Activated T-helper 1 cell treated with anti-CD3 and anti-CD28 coated beads, Interleukin-12 subunit alpha, Interleukin-12 subunit beta, Interleukin-2, Interleukin-4 antibody, amounts not matched to agents 30 ng/mL and 10 ng/mL and 1 ng/mL, durations not matched to agents 14 hours and 24 hours and 36 hours (primary cell): ENCODE results near the gene COMMD7. TPM values are rescaled to one million over a fixed set of nuclear protein-coding genes. Genes with fewer than 3 reads are reported as not detected.

Source experiments
- DNase-seq: peaks from one replicate; pipeline ENCODE4 v3.0.0; 2021; ENCODE audit warnings: low spot score
- H3K27ac Mint-ChIP-seq: one replicate; pipeline ENCODE4 v1.8.0; 2021; ENCODE audit warnings: mild to moderate bottlenecking, mixed read lengths
- H3K27me3 Mint-ChIP-seq: one replicate; pipeline ENCODE4 v1.8.0; 2022; ENCODE audit warnings: mild to moderate bottlenecking, moderate library complexity, mixed read lengths; ENCODE audit not compliant: insufficient read depth
- H3K36me3 Mint-ChIP-seq: one replicate; pipeline ENCODE4 v1.8.0; 2021; ENCODE audit warnings: low read depth, mixed read lengths
- H3K4me1 Mint-ChIP-seq: one replicate; pipeline ENCODE4 v1.8.0; 2021; ENCODE audit warnings: low read depth, mixed read lengths
- H3K4me3 Mint-ChIP-seq: one replicate; pipeline ENCODE4 v1.8.0; 2021; ENCODE audit warnings: mild to moderate bottlenecking, moderate library complexity, mixed read lengths
- H3K9me3 Mint-ChIP-seq: one replicate; pipeline ENCODE4 v1.8.0; 2021; ENCODE audit warnings: mixed read lengths
- intact Hi-C: fragments of 100-400 bp; cut with micrococcal nuclease; formaldehyde crosslinking; loops from one replicate; pipeline ENCODE4 v1.15.1; 2024
- total RNA-seq: library from RNA; stranded (reverse); gene quantifications from 2 replicates; pipeline ENCODE4 v1.2.3, GENCODE V29; 2022

COMMD7 gene
- total RNA-seq, 1 donor from 2014 or later = 43.0 TPM

GRCh38 chr20:32674362-32674789 is 68.9 kb downstream of the COMMD7 start:
- H3K4me1 Mint-ChIP-seq = peaks cover 7% of the 10 kb centered on the region
- no peaks in the 10 kb centered on the region for H3K27me3 Mint-ChIP-seq
- intact Hi-C loops = loop anchor here (1.0 kb wide), 1 partner anchor 104 kb away; no protein-coding TSS in a partner anchor
- no peak overlapping the region for H3K27ac Mint-ChIP-seq
- no peak overlapping the region for H3K4me3 Mint-ChIP-seq
- H3K9me3 Mint-ChIP-seq = no peaks in the 10 kb centered on the region
- peak; percentile 37 for DNase-seq
- H3K36me3 Mint-ChIP-seq = no peaks in the 10 kb centered on the region

- no peak overlapping the region for H3K27ac Mint-ChIP-seq
- H3K4me1 Mint-ChIP-seq = peaks cover 7% of the 10 kb centered on the region
- intact Hi-C loops = no loop called here
- H3K36me3 Mint-ChIP-seq = no peaks in the 10 kb centered on the region
- H3K4me3 Mint-ChIP-seq = no peak overlapping the region
- peaks cover under 1% of the 10 kb centered on the region for H3K27me3 Mint-ChIP-seq
- DNase-seq = no peak
- H3K9me3 Mint-ChIP-seq = no peaks in the 10 kb centered on the region
These were observed 70.0 kb downstream of the COMMD7 start for GRCh38 chr20:32672982-32673851.

GRCh38 chr20:32672394-32672981 is 70.8 kb downstream of the COMMD7 start:
- Mint-ChIP-seq H3K27me3 (peaks cover 4% of the 10 kb centered on the region), H3K27ac (peak overlapping the region; percentile 44), H3K4me1 (peaks cover 7% of the 10 kb centered on the region), H3K36me3 (no peaks in the 10 kb centered on the region), H3K9me3 (no peaks in the 10 kb centered on the region), H3K4me3 (no peak overlapping the region)
- DNase-seq = no peak
- intact Hi-C loops = no loop called here

DNA sequence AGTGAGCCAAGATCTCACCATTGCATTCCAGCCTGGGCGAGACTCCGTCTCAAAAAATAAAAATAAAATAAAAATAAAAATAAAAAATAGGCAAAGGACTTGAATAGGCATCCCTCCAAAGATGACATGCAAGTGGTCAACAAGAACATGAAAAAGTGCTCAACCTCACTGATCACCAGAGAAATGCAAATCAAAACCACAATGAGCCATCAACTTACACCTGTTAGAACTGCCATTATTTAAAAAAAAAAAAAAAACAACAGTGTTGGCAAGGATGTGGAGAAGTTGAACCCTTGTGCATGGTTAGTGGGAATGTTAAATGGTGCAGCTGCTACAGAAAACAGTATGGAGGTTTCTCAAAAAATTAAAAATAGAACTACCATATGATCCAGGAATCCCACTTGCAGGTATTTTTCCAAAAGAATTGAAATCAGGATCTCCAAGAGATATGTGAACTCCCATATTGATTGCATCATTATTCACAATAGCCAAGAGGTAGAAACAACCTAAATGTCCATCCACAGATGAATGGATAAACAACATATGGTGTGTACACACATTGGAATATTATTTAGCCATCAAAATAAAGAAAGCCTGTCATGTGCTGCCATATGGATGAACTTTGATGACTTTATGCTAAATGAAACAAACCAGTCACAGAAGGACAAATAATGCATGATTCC is 72.4 kb downstream of the COMMD7 start:
- H3K4me3 Mint-ChIP-seq = no peak overlapping the region
- no peak for DNase-seq
- peaks cover 5% of the 10 kb centered on the region for H3K27me3 Mint-ChIP-seq
- H3K27ac Mint-ChIP-seq = no peak overlapping the region
- intact Hi-C loops = no loop called here
- peaks cover 7% of the 10 kb centered on the region for H3K4me1 Mint-ChIP-seq
- H3K36me3 Mint-ChIP-seq = no peaks in the 10 kb centered on the region
- H3K9me3 Mint-ChIP-seq = no peaks in the 10 kb centered on the region

DNA sequence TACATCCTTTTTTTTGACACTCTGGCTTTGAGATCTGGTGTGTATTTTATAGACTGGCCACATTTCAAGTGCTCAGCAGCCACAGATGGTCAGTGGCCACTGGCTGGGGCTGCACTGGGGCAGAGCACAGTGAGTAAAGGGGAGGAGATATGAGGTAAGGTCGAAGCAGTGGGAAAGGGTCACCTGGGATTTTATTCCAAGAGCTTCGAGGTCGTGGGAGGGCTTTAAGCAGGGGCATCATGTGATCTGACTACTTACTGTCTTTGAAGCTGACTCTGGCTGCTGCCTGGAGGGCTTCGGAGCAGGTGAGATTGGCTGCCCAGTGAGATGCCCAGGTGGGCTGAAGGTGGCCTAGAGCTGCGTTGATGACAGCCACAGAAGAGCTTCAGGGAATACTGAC is 76.2 kb downstream of the COMMD7 start:
- intact Hi-C loops = no loop called here
- Mint-ChIP-seq H3K4me3 (no peak overlapping the region), H3K36me3 (no peaks in the 10 kb centered on the region), H3K27ac (no peak overlapping the region), H3K27me3 (peaks cover 5% of the 10 kb centered on the region), H3K4me1 (no peaks in the 10 kb centered on the region), H3K9me3 (no peaks in the 10 kb centered on the region)
- DNase-seq = no peak

GRCh38 chr20:32664678-32665159 is 78.5 kb downstream of the COMMD7 start:
- DNase-seq = no peak
- H3K27ac Mint-ChIP-seq = no peak overlapping the region
- intact Hi-C loops = no loop called here
- no peaks in the 10 kb centered on the region for H3K4me1 Mint-ChIP-seq
- H3K27me3 Mint-ChIP-seq = peaks cover 5% of the 10 kb centered on the region
- H3K36me3 Mint-ChIP-seq = no peaks in the 10 kb centered on the region
- H3K4me3 Mint-ChIP-seq = no peak overlapping the region
- H3K9me3 Mint-ChIP-seq = peaks cover 10% of the 10 kb centered on the region

- no peaks in the 10 kb centered on the region for H3K4me1 Mint-ChIP-seq
- DNase-seq = no peak
- H3K4me3 Mint-ChIP-seq = no peak overlapping the region
- intact Hi-C loops = no loop called here
- H3K36me3 Mint-ChIP-seq = no peaks in the 10 kb centered on the region
- H3K27ac Mint-ChIP-seq = no peak overlapping the region
- peaks cover 10% of the 10 kb centered on the region for H3K9me3 Mint-ChIP-seq
- peaks cover 5% of the 10 kb centered on the region for H3K27me3 Mint-ChIP-seq
These were observed 79.1 kb downstream of the COMMD7 start for GRCh38 chr20:32664012-32664677.

DNA sequence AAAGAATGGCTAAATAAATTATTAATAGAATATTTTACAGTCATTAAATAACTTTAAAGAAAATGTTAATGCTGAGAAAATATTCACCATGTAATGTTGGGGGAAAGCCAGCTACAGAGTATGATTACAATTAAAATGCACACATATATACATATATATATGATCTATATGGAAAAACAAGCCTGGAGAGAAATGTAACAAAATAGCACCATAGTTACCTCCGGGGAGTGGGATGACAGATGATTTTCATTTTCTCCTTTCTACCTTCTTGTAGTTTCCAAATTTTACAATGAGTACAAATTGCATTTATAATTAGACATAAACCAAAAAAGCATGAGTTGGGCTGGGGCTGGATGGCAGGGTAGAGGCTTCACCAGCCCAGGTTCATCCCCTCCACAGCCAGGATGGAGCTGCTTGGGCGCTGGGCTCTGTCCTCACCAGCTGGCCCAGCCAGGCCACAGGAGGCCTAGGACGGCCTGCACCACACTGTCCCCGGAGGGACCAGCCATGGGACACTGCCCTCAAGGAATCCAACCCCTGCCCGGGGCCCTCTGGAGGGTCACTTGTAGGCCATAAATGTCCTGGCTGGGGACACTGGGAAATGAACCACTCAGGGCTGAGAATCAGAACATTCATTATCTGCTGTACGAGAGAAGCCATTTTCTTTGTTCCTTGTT is 79.8 kb downstream of the COMMD7 start:
- H3K36me3 Mint-ChIP-seq = no peaks in the 10 kb centered on the region
- H3K4me3 Mint-ChIP-seq = no peak overlapping the region
- H3K4me1 Mint-ChIP-seq = no peaks in the 10 kb centered on the region
- intact Hi-C loops = no loop called here
- no peak for DNase-seq
- H3K9me3 Mint-ChIP-seq = peaks cover 10% of the 10 kb centered on the region
- H3K27ac Mint-ChIP-seq = no peak overlapping the region
- H3K27me3 Mint-ChIP-seq = peaks cover 5% of the 10 kb centered on the region

- no peaks in the 10 kb centered on the region for H3K36me3 Mint-ChIP-seq
- peaks cover 1% of the 10 kb centered on the region for H3K27me3 Mint-ChIP-seq
- no peak overlapping the region for H3K4me3 Mint-ChIP-seq
- H3K9me3 Mint-ChIP-seq = peaks cover 10% of the 10 kb centered on the region
- H3K27ac Mint-ChIP-seq = no peak overlapping the region
- intact Hi-C loops = no loop called here
- no peak for DNase-seq
- H3K4me1 Mint-ChIP-seq = no peaks in the 10 kb centered on the region
These were observed 81.3 kb downstream of the COMMD7 start for GRCh38 chr20:32661820-32662528.

- no peak for DNase-seq
- Mint-ChIP-seq H3K27ac (no peak overlapping the region), H3K4me1 (no peaks in the 10 kb centered on the region), H3K27me3 (no peaks in the 10 kb centered on the region), H3K9me3 (peaks cover 10% of the 10 kb centered on the region), H3K36me3 (no peaks in the 10 kb centered on the region), H3K4me3 (no peak overlapping the region)
- intact Hi-C loops = no loop called here
These were observed 82.6 kb downstream of the COMMD7 start for GRCh38 chr20:32660661-32661060.

GRCh38 chr20:32656827-32657226 is 86.4 kb downstream of the COMMD7 start:
- DNase-seq = no peak
- no peak overlapping the region for H3K27ac Mint-ChIP-seq
- H3K4me3 Mint-ChIP-seq = no peak overlapping the region
- intact Hi-C loops = loop anchor here (10.0 kb wide), 1 partner anchor 802 kb away; no protein-coding TSS in a partner anchor
- H3K27me3 Mint-ChIP-seq = no peaks in the 10 kb centered on the region
- peaks cover 10% of the 10 kb centered on the region for H3K9me3 Mint-ChIP-seq
- H3K36me3 Mint-ChIP-seq = no peaks in the 10 kb centered on the region
- peaks cover 5% of the 10 kb centered on the region for H3K4me1 Mint-ChIP-seq
